Erythroblast (primary cell): ENCODE data around the gene ZNF497.

ENCODE experiments used
- GATA1 ChIP-seq: IDR thresholded peaks from 2 replicates; pipeline ENCODE4 v1.6.1; 2011; ENCODE audit warnings: low read depth, mild to moderate bottlenecking, control low read depth, low read length, moderate library complexity
- POLR2A ChIP-seq: IDR thresholded peaks from 2 replicates; pipeline ENCODE4 v1.6.1; 2011; ENCODE audit warnings: mild to moderate bottlenecking, low read length

DNA sequence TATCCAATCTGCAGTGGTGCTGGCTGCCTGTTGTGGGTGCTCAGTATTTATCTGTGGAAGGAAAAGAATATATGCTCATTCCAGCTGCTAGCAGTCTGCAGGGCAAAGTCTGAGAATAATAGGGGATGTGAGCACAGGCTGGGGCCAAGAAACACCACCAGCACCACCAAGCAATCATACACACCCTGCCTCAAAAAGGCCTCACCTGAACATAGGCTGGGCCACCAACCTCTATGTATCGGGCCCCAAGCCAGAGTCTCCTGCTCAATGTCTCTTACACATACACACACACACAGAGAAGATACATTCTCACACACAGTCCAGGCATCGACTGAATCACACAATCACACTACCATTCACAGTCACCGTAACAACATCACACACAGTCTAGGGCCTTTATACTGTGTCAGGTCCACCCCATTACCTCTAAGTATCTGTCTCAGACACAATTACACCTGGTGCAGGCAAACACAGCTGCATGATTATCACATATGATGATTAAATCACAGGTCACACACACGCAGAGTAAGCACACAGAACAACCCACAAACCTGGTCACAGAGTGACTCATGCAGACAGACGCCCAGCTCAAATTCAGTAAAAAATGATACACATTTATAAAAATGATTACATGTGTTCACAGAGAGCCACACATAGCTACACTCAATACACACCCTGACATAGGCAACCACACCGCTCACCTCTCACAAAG, 37.1 kb downstream of the ZNF497 start:
- TF ChIP-seq POLR2A (no peak), GATA1 (no peak)
